SK-MEL-5 (cell line): ENCODE data around the gene ADGRG7. TPM values are rescaled to one million over a fixed set of nuclear protein-coding genes. Genes with fewer than 3 reads are reported as not detected.

Experiments used
- DNase-seq: peaks from one replicate; pipeline ENCODE4 v3.0.0-alpha.2; 2016; ENCODE audit warnings: low read depth, low spot score
- in situ Hi-C: cut with HindIII; loops from 2 replicates; pipeline ENCODE4 v1.10.0; 2016; ENCODE audit warnings: low sequenced_read_pairs, high pct_unique_total_duplicates, low pct_unique_long_range_greater_than_20kb
- total RNA-seq: library from RNA; depleted of rRNA; stranded (reverse); fragments of >200 nt; shearing (Covaris generic); gene quantifications from 2 replicates; pipeline ENCODE4 v1.2.3, GENCODE V29; 2014

ADGRG7 gene
- total RNA-seq, 1 experiment from 2014 or later: not detected

- peak; percentile 79 for DNase-seq
- in situ Hi-C loops: no loop called here
Measured at GRCh38 chr3:100590114-100590839, 19.1 kb upstream of the ADGRG7 start.

- DNase-seq: no peak
- in situ Hi-C loops: no loop called here
Measured at GRCh38 chr3:100590840-100591147, 18.6 kb upstream of the ADGRG7 start.

GRCh38 chr3:100591411-100591810, 18.0 kb upstream of the ADGRG7 start:
- no peak for DNase-seq
- in situ Hi-C loops: no loop called here

- no peak for DNase-seq
- in situ Hi-C loops: no loop called here
Measured at GRCh38 chr3:100600181-100601042, 9.0 kb upstream of the ADGRG7 start.

- in situ Hi-C loops: no loop called here
- DNase-seq: no peak
Measured at GRCh38 chr3:100602506-100603444, 6.6 kb upstream of the ADGRG7 start.

GRCh38 chr3:100603469-100603868, 5.9 kb upstream of the ADGRG7 start:
- in situ Hi-C loops: no loop called here
- peak; percentile 61 for DNase-seq

- in situ Hi-C loops: no loop called here
- DNase-seq: no peak
Measured at GRCh38 chr3:100605358-100605757, 4.0 kb upstream of the ADGRG7 start.

- DNase-seq: no peak
- in situ Hi-C loops: no loop called here
Measured at GRCh38 chr3:100606894-100607512, 2.4 kb upstream of the ADGRG7 start.

- DNase-seq: no peak
- in situ Hi-C loops: no loop called here
Measured at GRCh38 chr3:100609963-100610362, 562 bp downstream of the ADGRG7 start.

- in situ Hi-C loops: no loop called here
- no peak for DNase-seq
Measured at GRCh38 chr3:100611221-100611620, 1.8 kb downstream of the ADGRG7 start.

GRCh38 chr3:100613721-100614390, 4.5 kb downstream of the ADGRG7 start:
- DNase-seq: no peak
- in situ Hi-C loops: no loop called here

GRCh38 chr3:100614941-100615340, 5.5 kb downstream of the ADGRG7 start:
- no peak for DNase-seq
- in situ Hi-C loops: no loop called here

GRCh38 chr3:100615684-100616083, 6.3 kb downstream of the ADGRG7 start:
- DNase-seq: no peak
- in situ Hi-C loops: no loop called here

- in situ Hi-C loops: no loop called here
- no peak for DNase-seq
Measured at GRCh38 chr3:100621251-100621650, 11.8 kb downstream of the ADGRG7 start.

- in situ Hi-C loops: no loop called here
Measured at GRCh38 chr3:100627491-100627890, 18.1 kb downstream of the ADGRG7 start.

GRCh38 chr3:100629421-100630127, 20.2 kb downstream of the ADGRG7 start:
- in situ Hi-C loops: no loop called here
- no peak for DNase-seq

More at GRCh38 chr3:100627491-100627890, 18.1 kb downstream of the ADGRG7 start:
- no peak for DNase-seq

- DNase-seq: no peak
- in situ Hi-C loops: no loop called here
Measured at GRCh38 chr3:100630664-100631063, 21.3 kb downstream of the ADGRG7 start.
